GM12875 (cell line): ENCODE results near the gene SLC25A52.
"Not testable (repeated sequence)": the region's sequence is repeated elsewhere in the genome, so short reads cannot be mapped to it uniquely, and the experiment has no call there.

Experiments used
- H3K4me3 ChIP-seq: one replicate; pipeline ENCODE4 v1.5.1; 2011; ENCODE audit warnings: low read depth, low read length, control low read depth
- TF ChIP-seq, protein P1 (sequence below): IDR thresholded peaks from 2 replicates; pipeline ENCODE4 v1.5.1; 2011; ENCODE audit warnings: low read depth, mild to moderate bottlenecking, control low read depth, inconsistent platforms, low read length, moderate library complexity, borderline replicate concordance; ENCODE audit not compliant: insufficient read depth

Gene SLC25A52, protein sequence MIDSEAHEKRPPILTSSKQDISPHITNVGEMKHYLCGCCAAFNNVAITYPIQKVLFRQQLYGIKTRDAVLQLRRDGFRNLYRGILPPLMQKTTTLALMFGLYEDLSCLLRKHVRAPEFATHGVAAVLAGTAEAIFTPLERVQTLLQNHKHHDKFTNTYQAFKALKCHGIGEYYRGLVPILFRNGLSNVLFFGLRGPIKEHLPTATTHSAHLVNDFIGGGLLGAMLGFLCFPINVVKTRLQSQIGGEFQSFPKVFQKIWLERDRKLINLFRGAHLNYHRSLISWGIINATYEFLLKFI

DNA sequence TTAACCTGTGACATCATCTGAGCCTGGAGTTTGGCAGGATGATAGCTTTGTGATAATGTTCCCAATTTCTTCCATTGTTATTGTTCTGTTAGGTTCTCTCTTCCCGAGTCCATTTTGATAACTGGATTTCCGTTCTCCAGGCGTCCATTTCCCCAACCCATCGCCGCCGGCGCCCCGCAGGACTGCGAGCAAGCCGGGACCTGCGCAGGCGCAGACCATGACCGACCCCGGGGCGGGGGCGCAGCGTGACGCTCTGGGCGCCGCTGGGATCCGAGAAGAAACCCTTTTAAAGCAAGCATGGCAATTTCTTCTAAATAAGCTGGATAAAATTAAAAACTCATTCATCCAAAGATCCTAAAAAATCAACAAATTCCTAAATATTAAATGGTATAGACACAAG lies at the start of gene SLC25A52:
SLC25A52 (minus strand) TSS at position 186 of the 400 bp plus-strand sequence. CDS start 219 bp downstream, outside the sequence.
- no peak within 1 kb of the TSS for H3K4me3 ChIP-seq
- TF ChIP-seq, protein P1, sequence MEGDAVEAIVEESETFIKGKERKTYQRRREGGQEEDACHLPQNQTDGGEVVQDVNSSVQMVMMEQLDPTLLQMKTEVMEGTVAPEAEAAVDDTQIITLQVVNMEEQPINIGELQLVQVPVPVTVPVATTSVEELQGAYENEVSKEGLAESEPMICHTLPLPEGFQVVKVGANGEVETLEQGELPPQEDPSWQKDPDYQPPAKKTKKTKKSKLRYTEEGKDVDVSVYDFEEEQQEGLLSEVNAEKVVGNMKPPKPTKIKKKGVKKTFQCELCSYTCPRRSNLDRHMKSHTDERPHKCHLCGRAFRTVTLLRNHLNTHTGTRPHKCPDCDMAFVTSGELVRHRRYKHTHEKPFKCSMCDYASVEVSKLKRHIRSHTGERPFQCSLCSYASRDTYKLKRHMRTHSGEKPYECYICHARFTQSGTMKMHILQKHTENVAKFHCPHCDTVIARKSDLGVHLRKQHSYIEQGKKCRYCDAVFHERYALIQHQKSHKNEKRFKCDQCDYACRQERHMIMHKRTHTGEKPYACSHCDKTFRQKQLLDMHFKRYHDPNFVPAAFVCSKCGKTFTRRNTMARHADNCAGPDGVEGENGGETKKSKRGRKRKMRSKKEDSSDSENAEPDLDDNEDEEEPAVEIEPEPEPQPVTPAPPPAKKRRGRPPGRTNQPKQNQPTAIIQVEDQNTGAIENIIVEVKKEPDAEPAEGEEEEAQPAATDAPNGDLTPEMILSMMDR = no peak

DNA sequence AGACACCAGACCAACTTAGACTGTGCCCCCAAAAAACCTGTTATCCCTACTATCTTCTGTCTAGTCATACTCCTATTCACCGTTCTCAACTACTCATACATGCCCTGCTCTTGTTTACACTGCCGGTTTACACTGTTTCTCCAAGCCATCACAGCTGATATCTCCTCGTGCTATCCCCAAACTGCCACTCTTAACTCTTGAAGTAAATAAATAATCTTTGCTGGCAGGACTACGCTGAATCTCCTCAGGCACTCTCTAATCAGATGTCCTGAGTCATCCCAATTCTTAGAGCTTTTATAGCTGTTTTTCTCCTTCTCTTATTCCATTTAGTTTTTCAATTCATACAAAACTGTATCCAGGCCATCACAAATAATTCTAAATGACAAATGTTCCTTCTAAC lies 48.4 kb upstream of the SLC25A52 start:
- H3K4me3 ChIP-seq = not testable (repeated sequence)

DNA sequence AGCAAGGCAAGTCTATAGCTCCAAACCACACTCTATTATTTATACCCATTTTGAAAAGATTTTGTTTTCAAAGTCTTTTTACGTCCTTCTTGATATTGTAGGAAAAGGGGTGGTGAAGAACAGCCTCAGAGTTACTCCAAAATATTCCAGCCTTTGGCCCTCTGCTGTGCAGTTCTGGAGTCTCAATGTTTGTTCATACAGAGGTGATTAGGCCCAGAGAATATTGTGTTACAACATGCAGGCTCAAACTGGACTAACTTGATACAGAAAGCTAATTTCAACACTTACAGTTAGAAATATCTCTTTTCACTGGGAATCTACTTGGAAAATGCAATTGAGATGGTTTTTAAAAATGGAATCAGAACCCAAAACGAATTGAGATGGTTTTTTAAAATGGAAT lies 40.4 kb upstream of the SLC25A52 start:
- TF ChIP-seq, protein P1 = no peak
- H3K4me3 ChIP-seq = no peak overlapping the region

DNA sequence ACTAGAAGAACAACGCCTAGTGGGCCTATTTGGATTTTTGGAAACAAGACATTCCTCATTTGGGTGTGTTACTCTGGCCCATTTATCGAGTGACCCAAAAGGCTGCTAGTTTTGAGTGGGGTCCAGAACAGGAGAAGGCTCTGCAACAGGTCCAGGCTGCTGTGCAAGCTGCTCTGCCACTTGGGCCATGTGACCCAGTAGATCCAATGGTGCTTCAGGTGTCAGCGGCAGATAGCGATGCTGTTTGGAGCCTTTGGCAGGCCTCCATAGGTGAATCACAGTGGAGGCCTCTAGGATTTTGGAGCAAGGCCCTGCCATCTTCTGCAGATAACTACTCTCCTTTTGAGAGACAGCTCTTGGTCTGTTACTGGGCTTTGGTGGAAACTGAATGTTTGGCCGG lies 38.6 kb upstream of the SLC25A52 start:
- H3K4me3 ChIP-seq = not testable (repeated sequence)

DNA sequence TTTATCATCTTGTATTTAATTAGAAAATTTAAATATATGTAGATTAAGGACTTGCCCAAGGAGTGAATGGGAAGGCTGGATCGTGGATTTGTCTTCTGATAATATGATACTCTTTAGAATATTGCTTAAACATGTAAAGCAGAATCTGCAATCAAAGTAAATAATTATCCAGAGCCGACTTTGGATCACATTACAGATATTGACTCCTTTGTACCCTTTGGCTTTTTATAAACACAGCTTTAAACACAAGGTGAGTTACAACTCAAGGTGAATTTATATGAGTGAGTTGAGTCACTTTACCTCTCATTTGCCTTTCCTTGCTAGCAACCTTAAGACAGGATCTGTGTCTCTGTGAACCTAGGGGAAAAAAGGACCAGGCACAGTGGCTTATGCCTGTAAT lies 37.7 kb upstream of the SLC25A52 start:
- H3K4me3 ChIP-seq = no peak overlapping the region
- TF ChIP-seq, protein P1 = no peak

DNA sequence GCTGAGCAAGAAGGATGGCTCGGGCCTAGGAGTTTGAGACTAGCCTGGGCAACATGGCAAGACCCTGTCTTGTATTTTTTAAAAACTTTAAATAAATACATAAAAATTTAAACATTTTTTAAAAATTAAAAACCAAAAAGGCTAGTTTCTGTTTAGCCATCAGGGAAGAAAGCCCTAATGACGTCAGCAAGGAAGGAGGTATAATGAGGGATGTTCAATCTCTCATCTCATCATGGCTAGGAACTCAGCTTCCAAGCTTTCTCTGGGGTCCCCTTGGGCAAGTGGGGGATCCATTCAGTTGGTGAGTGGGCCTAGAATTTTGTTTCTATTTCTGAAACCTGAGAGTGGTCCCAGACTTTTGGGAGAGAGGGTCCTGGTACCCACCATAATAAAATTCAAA lies 35.1 kb upstream of the SLC25A52 start:
- no peak overlapping the region for H3K4me3 ChIP-seq

DNA sequence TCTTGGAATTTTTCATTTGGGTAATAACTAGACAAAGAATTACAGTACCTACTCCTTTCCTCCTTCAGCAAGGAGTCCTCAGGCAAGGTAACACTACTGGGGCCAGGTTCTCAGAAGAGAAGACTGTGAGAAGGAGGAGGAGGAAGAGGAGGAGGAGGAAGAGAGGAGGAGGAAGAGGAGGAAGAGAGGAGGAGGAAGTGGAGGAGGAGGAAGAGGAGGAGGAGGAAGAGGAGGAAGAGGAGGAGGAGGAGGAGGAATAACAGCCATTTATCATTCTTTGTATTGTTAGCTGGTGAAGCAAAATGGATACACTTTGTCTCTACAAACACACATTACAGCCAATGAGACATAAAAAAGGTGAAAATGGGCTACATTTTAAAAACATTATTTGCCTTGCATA lies 32.9 kb upstream of the SLC25A52 start:
- TF ChIP-seq, protein P1 = no peak
- H3K4me3 ChIP-seq = no peak overlapping the region

More for the DNA sequence above, 35.1 kb upstream of the SLC25A52 start:
- TF ChIP-seq, protein P1 = no peak

DNA sequence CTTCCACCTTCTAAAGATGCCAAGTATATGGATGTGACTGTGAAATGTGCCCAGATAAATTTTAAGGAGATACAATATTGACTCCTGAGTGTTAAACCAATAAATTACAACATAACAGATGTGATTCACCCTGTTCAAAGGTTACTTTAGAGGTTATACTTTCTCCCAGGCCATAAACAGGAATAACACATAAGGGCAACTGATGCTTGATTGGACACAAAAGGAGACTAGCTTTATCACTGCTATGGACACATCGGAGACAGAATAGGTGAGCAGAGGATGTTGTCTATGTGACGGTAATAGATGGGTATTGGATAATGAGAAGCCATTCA lies 31.9 kb upstream of the SLC25A52 start:
- TF ChIP-seq, protein P1 = no peak
- no peak overlapping the region for H3K4me3 ChIP-seq
